Astrocyte (in vitro differentiated cells and primary cell): ENCODE data around the gene SEMA4D. TPM values are rescaled to one million over a fixed set of nuclear protein-coding genes. Genes with fewer than 3 reads are reported as not detected.

ENCODE experiments used
- DNase-seq: peaks from one replicate; pipeline ENCODE4 v3.0.0-alpha.2; 2010; ENCODE audit warnings: low read depth
- FAIRE-seq: peaks from 2 replicates; lab custom pipeline; 2011; peaks lifted over from hg19 to GRCh38; lab: Jason Lieb, UNC
- H2AFZ ChIP-seq: 2 replicates; pipeline ENCODE4 v1.6.0; 2012; ENCODE audit warnings: low read depth, low read length, inconsistent platforms
- H3K27ac ChIP-seq: 2 replicates; pipeline ENCODE4 v1.5.1; 2011; ENCODE audit warnings: low read depth, low read length, inconsistent platforms
- H3K27me3 ChIP-seq: 2 replicates; pipeline ENCODE4 v1.6.0; 2011; ENCODE audit warnings: low read length, inconsistent platforms; ENCODE audit not compliant: insufficient read depth
- H3K36me3 ChIP-seq: 2 replicates; pipeline ENCODE4 v1.5.1; 2011; ENCODE audit warnings: low read length, inconsistent platforms; ENCODE audit not compliant: insufficient read depth
- H3K4me1 ChIP-seq: 2 replicates; pipeline ENCODE4 v1.5.1; 2011; ENCODE audit warnings: low read length, inconsistent platforms; ENCODE audit not compliant: insufficient read depth
- H3K4me2 ChIP-seq: 2 replicates; pipeline ENCODE4 v1.6.0; 2012; ENCODE audit warnings: low read length, inconsistent platforms
- H3K4me3 ChIP-seq: 2 replicates; pipeline ENCODE4 v1.5.1; 2011; ENCODE audit warnings: low read depth, mild to moderate bottlenecking, low read length, inconsistent platforms; ENCODE audit not compliant: insufficient read depth
- H3K79me2 ChIP-seq: 2 replicates; pipeline ENCODE4 v1.6.0; 2012; ENCODE audit warnings: mild to moderate bottlenecking, low read length, inconsistent platforms; ENCODE audit not compliant: insufficient read depth
- H3K9ac ChIP-seq: 2 replicates; pipeline ENCODE4 v1.6.0; 2012; ENCODE audit warnings: mild to moderate bottlenecking, low read length, inconsistent platforms
- H3K9me3 ChIP-seq: 2 replicates; pipeline ENCODE4 v1.5.1; 2012; ENCODE audit warnings: low read depth, mild to moderate bottlenecking, low read length, inconsistent platforms; ENCODE audit not compliant: insufficient read depth
- H4K20me1 ChIP-seq: 2 replicates; pipeline ENCODE4 v1.6.0; 2012; ENCODE audit warnings: low read length, inconsistent platforms; ENCODE audit not compliant: insufficient read depth
- H3K27ac Mint-ChIP-seq: one replicate; pipeline ENCODE4 v1.8.0; 2021; ENCODE audit warnings: mild to moderate bottlenecking, mixed read lengths; ENCODE audit not compliant: unreplicated experiment
- H3K27me3 Mint-ChIP-seq: one replicate; pipeline ENCODE4 v1.8.0; 2021; ENCODE audit warnings: low read depth, mixed read lengths; ENCODE audit not compliant: unreplicated experiment
- H3K36me3 Mint-ChIP-seq: one replicate; pipeline ENCODE4 v1.8.0; 2021; ENCODE audit warnings: low read depth, mixed read lengths; ENCODE audit not compliant: unreplicated experiment
- H3K4me1 Mint-ChIP-seq: one replicate; pipeline ENCODE4 v1.8.0; 2021; ENCODE audit warnings: low read depth, mixed read lengths; ENCODE audit not compliant: unreplicated experiment
- H3K4me3 Mint-ChIP-seq: one replicate; pipeline ENCODE4 v1.8.0; 2021; ENCODE audit warnings: mild to moderate bottlenecking, moderate library complexity, mixed read lengths; ENCODE audit not compliant: unreplicated experiment
- H3K9me3 Mint-ChIP-seq: one replicate; pipeline ENCODE4 v1.8.0; 2021; ENCODE audit warnings: mild to moderate bottlenecking, mixed read lengths; ENCODE audit not compliant: unreplicated experiment
- EZH2 ChIP-seq: IDR thresholded peaks from 2 replicates; pipeline ENCODE4 v1.6.1; 2012; ENCODE audit warnings: mild to moderate bottlenecking, low read length, inconsistent platforms; ENCODE audit not compliant: insufficient read depth
- total RNA-seq: library from RNA; stranded (reverse); gene quantifications from 2 replicates; pipeline ENCODE4 v1.2.1, GENCODE V29; 2021
- TF ChIP-seq, protein P1 (sequence below): IDR thresholded peaks from 2 replicates; pipeline ENCODE4 v1.5.1; 2011; ENCODE audit warnings: low read depth, mild to moderate bottlenecking, inconsistent platforms, low read length, moderate library complexity; ENCODE audit not compliant: insufficient read depth

Gene SEMA4D
- total RNA-seq, 1 donor from 2014 or later, result 6.2 TPM

- peaks cover 84% of the 10 kb centered on the region for H3K79me2 ChIP-seq
- H3K36me3 ChIP-seq, result peaks cover 23% of the 10 kb centered on the region
- peak within 1 kb of the TSS; percentile 88 for H3K4me3 Mint-ChIP-seq
- H2AFZ ChIP-seq, result peak within 1 kb of the TSS; percentile 79
- H3K27ac Mint-ChIP-seq, result peak within 1 kb of the TSS; percentile 96
- peak within 1 kb of the TSS; percentile 78 for H3K4me3 ChIP-seq
- H3K27me3 Mint-ChIP-seq, result no peaks in the 10 kb centered on the region
- DNase-seq (peak; percentile 94), FAIRE-seq (peak; percentile 58)
- peaks cover 21% of the 10 kb centered on the region for H4K20me1 ChIP-seq
- H3K4me2 ChIP-seq, result peak within 1 kb of the TSS; percentile 89
- no peaks in the 10 kb centered on the region for H3K9me3 ChIP-seq
- peak within 1 kb of the TSS; percentile 99 for H3K27ac ChIP-seq
- no peaks in the 10 kb centered on the region for H3K27me3 ChIP-seq
- H3K36me3 Mint-ChIP-seq, result peaks cover 4% of the 10 kb centered on the region
- no peak for TF ChIP-seq EZH2
- TF ChIP-seq, protein P1, sequence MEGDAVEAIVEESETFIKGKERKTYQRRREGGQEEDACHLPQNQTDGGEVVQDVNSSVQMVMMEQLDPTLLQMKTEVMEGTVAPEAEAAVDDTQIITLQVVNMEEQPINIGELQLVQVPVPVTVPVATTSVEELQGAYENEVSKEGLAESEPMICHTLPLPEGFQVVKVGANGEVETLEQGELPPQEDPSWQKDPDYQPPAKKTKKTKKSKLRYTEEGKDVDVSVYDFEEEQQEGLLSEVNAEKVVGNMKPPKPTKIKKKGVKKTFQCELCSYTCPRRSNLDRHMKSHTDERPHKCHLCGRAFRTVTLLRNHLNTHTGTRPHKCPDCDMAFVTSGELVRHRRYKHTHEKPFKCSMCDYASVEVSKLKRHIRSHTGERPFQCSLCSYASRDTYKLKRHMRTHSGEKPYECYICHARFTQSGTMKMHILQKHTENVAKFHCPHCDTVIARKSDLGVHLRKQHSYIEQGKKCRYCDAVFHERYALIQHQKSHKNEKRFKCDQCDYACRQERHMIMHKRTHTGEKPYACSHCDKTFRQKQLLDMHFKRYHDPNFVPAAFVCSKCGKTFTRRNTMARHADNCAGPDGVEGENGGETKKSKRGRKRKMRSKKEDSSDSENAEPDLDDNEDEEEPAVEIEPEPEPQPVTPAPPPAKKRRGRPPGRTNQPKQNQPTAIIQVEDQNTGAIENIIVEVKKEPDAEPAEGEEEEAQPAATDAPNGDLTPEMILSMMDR, result peak; percentile 82
- peak within 1 kb of the TSS; percentile 98 for H3K9ac ChIP-seq
- H3K4me1 Mint-ChIP-seq, result peaks cover 24% of the 10 kb centered on the region
- no peaks in the 10 kb centered on the region for H3K9me3 Mint-ChIP-seq
- H3K4me1 ChIP-seq, result peaks cover 25% of the 10 kb centered on the region
Observed at GRCh38 chr9:89318123-89319014, 179.5 kb downstream of the SEMA4D start, which contains the start of gene SECISBP2. TSS of gene SECISBP2 (plus strand) at chr9:89318500. CDS start at chr9:89318577, 77 bp downstream.

GRCh38 chr9:89317282-89317681, 180.6 kb downstream of the SEMA4D start:
- Histone ChIP-seq H3K27ac (peak overlapping the region; percentile 99), H3K9me3 (no peaks in the 10 kb centered on the region), H3K4me2 (peak overlapping the region; percentile 89), H3K4me3 (no peak overlapping the region), H3K4me1 (peaks cover 31% of the 10 kb centered on the region), H4K20me1 (peaks cover 19% of the 10 kb centered on the region), H3K9ac (peak overlapping the region; percentile 98), H3K27me3 (no peaks in the 10 kb centered on the region), H2AFZ (no peak overlapping the region), H3K79me2 (peaks cover 84% of the 10 kb centered on the region), H3K36me3 (peaks cover 23% of the 10 kb centered on the region)
- DNase-seq, result no peak
- peaks cover 4% of the 10 kb centered on the region for H3K36me3 Mint-ChIP-seq
- H3K27me3 Mint-ChIP-seq, result no peaks in the 10 kb centered on the region
- no peaks in the 10 kb centered on the region for H3K9me3 Mint-ChIP-seq
- no peak for FAIRE-seq
- TF ChIP-seq, protein P1, result no peak
- TF ChIP-seq EZH2, result no peak
- peak overlapping the region; percentile 84 for H3K4me3 Mint-ChIP-seq
- peaks cover 25% of the 10 kb centered on the region for H3K4me1 Mint-ChIP-seq
- peak overlapping the region; percentile 96 for H3K27ac Mint-ChIP-seq
